ENCODE data around the gene BABAM2.
"Not testable (repeated sequence)": the region's sequence is repeated elsewhere in the genome, so short reads cannot be mapped to it uniquely, and the experiment has no call there.

Gene BABAM2

GRCh38 chr2:27863146-27863545 lies 27.4 kb upstream of the BABAM2 start:
- no peak for ATAC-seq (ENCODE audit: insufficient read depth, low read depth)
- Histone ChIP-seq H3K9me3 (ENCODE audit: insufficient read depth, low read length, severe bottlenecking) (peaks cover under 1% of the 10 kb centered on the region), H4K20me1 (ENCODE audit: insufficient read depth, low read length) (no peaks in the 10 kb centered on the region), H3K4me2 (ENCODE audit: insufficient read depth, low read length) (no peak overlapping the region), H3K36me3 (ENCODE audit: insufficient read depth, low read length) (no peaks in the 10 kb centered on the region), H3K9ac (ENCODE audit: low read depth, low read length) (no peak overlapping the region), H2AFZ (ENCODE audit: low read depth, low read length) (no peak overlapping the region), H3K27me3 (ENCODE audit: insufficient read depth, low read length, poor library complexity) (no peaks in the 10 kb centered on the region), H3K79me2 (ENCODE audit: insufficient read depth, low read length) (no peaks in the 10 kb centered on the region), H3K4me3 (ENCODE audit: low read depth in 1 of 2, low read length in 2 of 2) (no peak overlapping the region), H3K27ac (ENCODE audit: low read length) (no peak overlapping the region), H3K4me1 (ENCODE audit: insufficient read depth, low read length) (no peaks in the 10 kb centered on the region)
- DNase-seq: no peak
- no peak for TF ChIP-seq CTCF (IDR thresholded peaks at IDR 0.05; ENCODE audit: borderline replicate concordance, extremely low read depth, low read length, poor library complexity, severe bottlenecking)
- TF ChIP-seq EZH2 (IDR thresholded peaks at IDR 0.05; ENCODE audit: borderline replicate concordance, low read depth, low read length, severe bottlenecking): no peak

GRCh38 chr2:27863955-27864354 lies 26.6 kb upstream of the BABAM2 start:
- not testable (repeated sequence) for ATAC-seq (ENCODE audit: insufficient read depth, low read depth)

GRCh38 chr2:27866237-27866636 lies 24.3 kb upstream of the BABAM2 start:
- TF ChIP-seq CTCF (IDR thresholded peaks at IDR 0.05; ENCODE audit: borderline replicate concordance, extremely low read depth, low read length, poor library complexity, severe bottlenecking): no peak
- TF ChIP-seq EZH2 (IDR thresholded peaks at IDR 0.05; ENCODE audit: borderline replicate concordance, low read depth, low read length, severe bottlenecking): no peak
- DNase-seq (no peak), ATAC-seq (ENCODE audit: insufficient read depth, low read depth) (no peak)
- Histone ChIP-seq H3K36me3 (ENCODE audit: insufficient read depth, low read length) (no peaks in the 10 kb centered on the region), H3K4me1 (ENCODE audit: insufficient read depth, low read length) (no peaks in the 10 kb centered on the region), H3K9me3 (ENCODE audit: insufficient read depth, low read length, severe bottlenecking) (no peaks in the 10 kb centered on the region), H3K27ac (ENCODE audit: low read length) (no peak overlapping the region), H2AFZ (ENCODE audit: low read depth, low read length) (no peak overlapping the region), H3K79me2 (ENCODE audit: insufficient read depth, low read length) (no peaks in the 10 kb centered on the region), H3K4me2 (ENCODE audit: insufficient read depth, low read length) (no peak overlapping the region), H3K27me3 (ENCODE audit: insufficient read depth, low read length, poor library complexity) (no peaks in the 10 kb centered on the region), H3K4me3 (ENCODE audit: low read depth in 1 of 2, low read length in 2 of 2) (no peak overlapping the region), H3K9ac (ENCODE audit: low read depth, low read length) (no peak overlapping the region), H4K20me1 (ENCODE audit: insufficient read depth, low read length) (no peaks in the 10 kb centered on the region)

More at GRCh38 chr2:27863955-27864354, 26.6 kb upstream of the BABAM2 start:
- H3K27ac ChIP-seq (ENCODE audit: low read length); H3K4me2 ChIP-seq (ENCODE audit: insufficient read depth, low read length); H3K79me2 ChIP-seq (ENCODE audit: insufficient read depth, low read length); H2AFZ ChIP-seq (ENCODE audit: low read depth, low read length); H3K27me3 ChIP-seq (ENCODE audit: insufficient read depth, low read length, poor library complexity); H4K20me1 ChIP-seq (ENCODE audit: insufficient read depth, low read length); H3K36me3 ChIP-seq (ENCODE audit: insufficient read depth, low read length); H3K9ac ChIP-seq (ENCODE audit: low read depth, low read length); H3K4me3 ChIP-seq (ENCODE audit: low read depth in 1 of 2, low read length in 2 of 2); H3K9me3 ChIP-seq (ENCODE audit: insufficient read depth, low read length, severe bottlenecking); DNase-seq; H3K4me1 ChIP-seq (ENCODE audit: insufficient read depth, low read length): not testable (repeated sequence)

- DNase-seq: no peak
Observed at GRCh38 chr2:27869763-27870162, 20.8 kb upstream of the BABAM2 start.

More at GRCh38 chr2:27869763-27870162, 20.8 kb upstream of the BABAM2 start:
- no peak overlapping the region for H2AFZ ChIP-seq (ENCODE audit: low read depth, low read length)
- no peak for ATAC-seq (ENCODE audit: insufficient read depth, low read depth)
- H3K79me2 ChIP-seq (ENCODE audit: insufficient read depth, low read length): no peaks in the 10 kb centered on the region
- H3K4me3 ChIP-seq (ENCODE audit: low read depth in 1 of 2, low read length in 2 of 2): no peak overlapping the region
- no peaks in the 10 kb centered on the region for H3K27me3 ChIP-seq (ENCODE audit: insufficient read depth, low read length, poor library complexity)
- H3K9me3 ChIP-seq (ENCODE audit: insufficient read depth, low read length, severe bottlenecking): no peaks in the 10 kb centered on the region
- no peaks in the 10 kb centered on the region for H3K36me3 ChIP-seq (ENCODE audit: insufficient read depth, low read length)
- H3K27ac ChIP-seq (ENCODE audit: low read length): no peak overlapping the region
- no peak overlapping the region for H3K4me2 ChIP-seq (ENCODE audit: insufficient read depth, low read length)
- H4K20me1 ChIP-seq (ENCODE audit: insufficient read depth, low read length): no peaks in the 10 kb centered on the region
- H3K9ac ChIP-seq (ENCODE audit: low read depth, low read length): no peak overlapping the region
- TF ChIP-seq EZH2 (IDR thresholded peaks at IDR 0.05; ENCODE audit: borderline replicate concordance, low read depth, low read length, severe bottlenecking): no peak
- no peak for TF ChIP-seq CTCF (IDR thresholded peaks at IDR 0.05; ENCODE audit: borderline replicate concordance, extremely low read depth, low read length, poor library complexity, severe bottlenecking)
- H3K4me1 ChIP-seq (ENCODE audit: insufficient read depth, low read length): no peaks in the 10 kb centered on the region

Measured in DND-41 (cell line).